ENCODE results near the gene R3HDM4.
A peak's percentile ranks its signal among the peaks of the same experiment; 100 is the strongest.

Gene R3HDM4

DNA sequence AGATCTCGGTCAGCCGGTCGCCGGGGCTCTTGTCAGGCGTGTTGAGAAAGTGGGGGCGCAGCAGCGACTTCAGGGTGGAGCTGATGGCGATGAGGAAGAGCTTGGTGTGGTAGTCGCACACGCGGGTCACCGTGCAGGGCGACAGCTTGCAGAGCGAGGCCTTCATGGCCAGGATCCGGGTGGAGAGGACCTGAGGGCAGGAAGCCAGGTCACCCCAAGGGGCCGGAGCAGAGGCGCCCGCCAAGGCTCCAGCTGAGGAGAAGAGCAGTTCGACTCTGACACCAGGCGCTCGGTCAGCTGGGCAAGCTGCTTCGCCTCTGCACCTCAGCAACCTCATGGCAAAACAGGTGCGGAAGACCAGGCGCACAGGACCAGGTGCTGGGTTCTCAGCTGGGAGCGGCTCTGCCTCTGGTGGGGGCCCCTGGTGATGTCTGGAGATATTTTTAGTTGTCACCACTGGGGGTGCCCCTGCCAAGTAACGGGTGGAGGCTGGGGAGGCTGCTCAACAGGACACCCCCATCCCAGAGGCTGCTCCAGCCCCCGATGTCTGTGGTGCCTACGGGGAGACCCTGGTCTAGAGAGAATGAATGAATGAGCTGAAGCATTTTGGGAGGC lies 37.6 kb downstream of the R3HDM4 start:
- DNase-seq (ENCODE audit: low read depth, low spot score) = no peak

DNA sequence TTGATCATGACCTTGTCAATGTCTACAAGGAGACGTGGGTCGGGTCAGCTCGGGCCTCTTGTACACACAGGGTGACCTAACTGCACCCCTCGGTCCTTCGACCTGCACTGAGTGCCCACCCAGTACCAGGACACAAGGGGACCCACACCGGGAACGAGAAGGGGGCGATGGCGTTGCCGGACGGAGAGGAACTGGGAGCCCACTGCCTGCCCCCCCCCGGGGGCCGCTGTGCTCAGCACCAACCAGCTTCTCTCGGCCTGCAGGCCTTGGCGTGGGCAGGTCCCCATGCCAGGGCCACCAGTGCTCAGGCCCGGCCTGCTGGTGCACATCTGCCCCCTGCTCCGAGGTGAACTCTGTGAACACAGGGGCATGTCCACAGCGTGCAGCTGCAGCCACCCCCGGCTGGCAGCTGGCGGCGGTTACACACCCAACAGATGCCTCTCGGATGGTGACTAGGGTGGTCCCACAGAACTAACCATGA lies 39.4 kb downstream of the R3HDM4 start:
- no peak for DNase-seq (ENCODE audit: low read depth, low spot score)

DNA sequence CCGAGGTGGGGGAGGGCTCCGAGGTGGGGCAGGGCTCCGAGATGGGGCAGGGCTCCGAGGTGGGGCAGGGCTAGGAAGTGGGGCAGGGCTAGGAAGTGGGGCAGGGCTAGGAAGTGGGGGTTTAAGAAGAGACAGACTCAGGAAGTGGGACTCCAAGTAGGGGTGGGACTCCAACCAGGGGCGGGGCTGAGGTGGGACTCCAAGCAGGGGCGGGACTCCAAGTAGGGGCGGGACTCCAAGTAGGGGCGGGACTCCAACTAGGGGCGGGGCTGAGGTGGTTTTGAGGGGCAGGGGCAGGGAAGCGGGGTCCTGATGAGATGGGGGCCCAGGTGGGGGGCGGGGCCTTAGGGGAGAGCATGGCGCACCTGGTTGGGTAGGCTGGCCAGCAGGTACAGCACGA lies 39.9 kb downstream of the R3HDM4 start:
- no peak for DNase-seq (ENCODE audit: low read depth, low spot score)

DNA sequence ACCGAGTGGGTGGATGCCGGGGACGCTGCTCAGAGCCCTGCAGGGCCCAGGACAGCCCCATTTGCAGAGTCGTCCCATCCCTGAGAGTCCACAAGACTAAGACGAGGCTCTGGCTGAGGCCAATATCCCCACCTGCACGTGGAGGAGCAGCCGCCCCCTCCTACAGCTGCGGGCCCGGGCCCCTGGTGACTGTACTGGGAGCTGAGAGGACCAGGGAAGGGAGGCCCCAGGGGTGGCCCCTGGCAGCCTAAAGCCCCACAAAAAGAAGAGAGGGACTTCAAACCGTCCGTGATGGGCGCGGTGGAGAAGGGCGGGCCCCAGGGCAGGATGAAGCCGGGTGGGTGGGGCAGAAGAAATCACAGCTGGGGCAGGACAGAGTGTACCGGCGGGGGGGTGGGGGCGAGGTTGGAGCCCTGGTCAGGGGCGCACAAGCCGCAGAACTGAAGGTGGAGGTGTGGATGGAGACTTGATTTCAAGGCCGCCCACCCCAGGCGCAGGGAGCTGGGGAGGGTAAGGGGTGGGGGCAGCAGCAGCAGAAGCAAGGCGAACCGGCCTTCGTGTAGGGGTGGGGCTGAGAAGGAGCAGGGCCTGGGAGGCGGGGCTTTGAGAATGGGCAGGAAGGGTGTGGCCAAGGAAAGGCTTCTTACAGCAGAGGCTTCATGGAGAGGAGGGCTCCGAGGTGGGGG lies 40.6 kb downstream of the R3HDM4 start:
- no peak for DNase-seq (ENCODE audit: low read depth, low spot score)

DNA sequence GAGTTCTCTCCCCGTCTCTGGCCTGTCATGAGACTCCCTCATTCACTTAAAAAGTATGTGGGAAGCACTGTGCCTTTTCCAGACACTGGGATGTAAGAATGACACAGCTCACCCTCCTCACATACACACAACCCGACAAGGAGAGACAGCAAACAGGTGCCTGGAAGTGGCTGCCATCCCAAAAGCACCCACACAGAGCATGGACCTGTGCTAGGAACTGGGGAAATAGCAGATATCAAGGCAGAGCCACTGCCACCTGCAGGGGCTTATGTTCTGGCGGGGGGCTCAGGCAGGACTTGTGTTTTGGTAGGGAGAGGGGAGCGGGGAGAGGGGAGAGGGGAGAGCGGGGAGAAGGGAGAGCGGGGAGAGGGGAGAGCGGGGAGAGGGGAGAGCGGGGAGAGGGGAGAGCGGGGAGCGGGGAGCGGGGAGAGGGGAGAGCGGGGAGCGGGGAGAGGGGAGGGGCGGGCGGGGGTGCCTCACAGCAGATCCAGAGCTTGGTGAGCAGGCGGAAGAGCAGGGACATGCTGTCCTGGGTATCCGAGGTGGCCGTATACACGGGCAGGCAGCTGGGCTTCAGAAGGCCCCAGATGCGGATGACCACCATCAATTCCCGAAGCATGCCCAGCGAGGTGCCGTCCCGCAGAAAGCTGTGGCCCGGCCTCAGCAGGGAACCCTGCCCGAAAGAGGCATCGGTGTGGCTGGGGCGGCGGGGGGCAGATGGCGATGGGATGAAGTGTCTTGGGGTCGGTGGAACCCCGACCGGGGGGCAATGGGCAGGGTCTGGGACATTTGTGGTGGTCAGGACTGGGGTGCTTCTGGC lies 41.4 kb downstream of the R3HDM4 start:
- DNase-seq (ENCODE audit: low read depth, low spot score) = no peak

DNA sequence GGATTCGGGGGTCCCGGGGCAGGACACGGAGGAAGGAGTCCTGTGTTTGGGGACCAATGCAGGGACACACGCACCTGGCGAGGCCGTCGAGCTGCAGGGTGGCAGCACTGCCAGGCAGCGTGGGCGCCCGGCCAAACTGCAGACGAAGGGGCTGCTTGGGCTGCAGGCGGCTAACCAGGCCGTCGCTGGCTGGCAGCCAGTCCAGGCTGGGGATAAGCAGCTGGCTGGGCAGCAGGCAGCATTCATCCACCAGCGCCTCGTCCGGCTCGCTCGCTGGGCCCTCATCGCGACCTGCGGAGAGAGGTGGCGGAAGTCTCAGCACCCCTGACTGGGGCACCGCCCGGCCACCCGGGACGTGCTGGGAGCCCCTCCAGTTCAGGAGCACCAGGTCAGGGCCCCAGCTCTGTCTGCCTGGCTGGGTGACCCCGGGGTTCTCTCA lies 42.0 kb downstream of the R3HDM4 start:
- peak; percentile 91 for DNase-seq (ENCODE audit: low read depth, low spot score)

DNA sequence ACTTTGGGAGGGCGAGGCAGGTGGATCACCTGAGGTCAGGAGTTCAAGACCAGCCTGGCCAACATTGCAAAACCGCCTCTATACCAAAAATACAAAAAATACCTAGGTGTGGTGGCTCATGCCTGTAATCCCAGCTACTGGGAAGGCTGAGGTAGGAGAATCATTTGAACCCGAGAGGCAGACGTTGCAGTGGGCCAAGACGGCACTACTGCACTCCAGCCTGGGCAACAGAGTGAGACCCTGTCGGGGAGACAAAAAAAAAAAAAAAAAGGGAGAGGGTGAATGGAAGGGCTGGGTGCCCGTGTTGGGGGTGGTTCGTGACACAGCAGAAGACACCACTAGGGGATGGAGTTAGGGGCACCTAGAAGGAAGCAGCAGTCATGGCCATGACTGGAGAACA lies 42.7 kb downstream of the R3HDM4 start:
- no peak for DNase-seq (ENCODE audit: low read depth, low spot score)

DNA sequence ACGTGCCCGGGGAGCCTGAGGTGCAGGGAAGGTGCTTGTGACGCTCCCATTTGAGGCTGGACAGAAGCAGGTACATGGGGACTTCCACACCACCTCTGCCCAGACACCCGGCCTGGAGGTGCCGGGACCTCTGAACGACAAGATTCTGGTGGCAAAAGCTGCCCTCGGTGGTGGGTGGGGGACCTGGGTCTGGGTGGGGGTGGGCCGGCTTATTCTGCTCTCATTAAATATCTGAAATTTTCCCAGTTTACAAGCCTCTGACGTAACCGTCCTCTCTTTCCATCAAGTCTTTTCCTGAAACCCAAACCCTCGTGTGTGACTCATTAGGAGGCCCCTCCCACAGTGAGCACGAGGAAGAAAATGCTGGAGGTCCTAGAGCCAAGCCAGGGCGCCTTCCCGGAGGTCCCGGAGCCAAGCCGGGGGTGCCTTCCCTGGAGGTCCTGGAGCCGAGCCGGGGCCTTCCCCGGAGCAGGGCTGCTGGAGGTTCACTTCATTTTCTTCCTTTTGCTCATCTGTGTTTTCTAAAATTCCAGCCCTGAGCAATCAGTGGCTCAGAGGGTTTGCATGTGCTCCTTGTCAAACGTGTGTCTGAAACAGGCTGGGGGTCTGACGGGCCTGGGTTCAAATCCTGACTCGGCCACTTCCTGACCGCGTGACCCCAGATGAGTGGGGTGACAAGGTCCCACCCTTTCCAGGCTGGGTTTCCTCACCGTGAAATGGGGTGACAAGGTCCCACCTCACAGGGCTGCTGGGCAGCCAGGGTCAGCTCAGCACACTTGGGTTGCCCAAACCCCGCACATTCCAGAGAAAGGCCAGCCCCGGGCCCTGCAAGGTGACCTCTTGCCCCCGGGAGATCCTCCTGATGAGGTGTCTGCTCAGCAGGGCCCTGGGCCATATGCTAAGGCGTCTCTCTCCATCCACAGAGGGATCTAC lies 43.5 kb downstream of the R3HDM4 start:
- peak; percentile 95 for DNase-seq (ENCODE audit: low read depth, low spot score)

DNA sequence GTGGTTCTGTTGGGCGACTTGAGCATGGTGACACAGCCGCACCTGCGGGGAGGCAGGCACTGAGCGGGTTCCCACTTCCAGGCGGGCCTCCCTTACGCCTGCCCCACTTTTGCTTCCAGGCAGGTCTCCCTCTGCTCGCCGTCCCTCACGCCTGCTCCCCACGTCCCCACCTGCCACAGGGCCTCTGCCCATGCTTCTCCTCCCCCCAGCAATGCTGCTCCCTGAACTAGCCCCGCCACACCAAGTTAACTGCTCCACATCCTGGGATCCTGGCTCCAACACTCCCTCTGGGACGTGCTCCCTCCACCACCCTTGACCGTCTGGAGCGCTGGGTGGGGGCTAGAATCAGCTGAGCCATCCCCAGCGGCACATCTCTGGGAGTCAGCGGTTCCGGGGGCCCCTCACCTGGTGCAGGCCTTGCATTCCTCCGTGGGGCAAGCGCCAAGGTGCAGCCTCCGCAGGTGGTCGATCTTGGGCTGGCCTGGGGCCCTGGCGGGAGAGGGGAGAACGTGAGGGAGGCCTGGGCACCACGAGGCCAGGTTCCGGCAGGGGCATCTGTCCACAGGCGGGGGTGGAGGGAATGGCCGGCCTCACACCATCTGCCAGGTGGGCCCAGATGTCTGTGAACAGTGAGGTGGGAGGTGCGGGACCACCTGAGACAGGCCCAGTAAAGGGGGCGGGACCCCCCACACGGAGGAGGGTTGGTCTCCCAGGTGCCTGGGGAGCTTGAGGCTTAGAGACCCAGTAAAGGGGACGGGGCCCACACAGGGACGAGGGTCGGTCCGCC lies 44.4 kb downstream of the R3HDM4 start:
- DNase-seq (ENCODE audit: low read depth, low spot score) = no peak

DNA sequence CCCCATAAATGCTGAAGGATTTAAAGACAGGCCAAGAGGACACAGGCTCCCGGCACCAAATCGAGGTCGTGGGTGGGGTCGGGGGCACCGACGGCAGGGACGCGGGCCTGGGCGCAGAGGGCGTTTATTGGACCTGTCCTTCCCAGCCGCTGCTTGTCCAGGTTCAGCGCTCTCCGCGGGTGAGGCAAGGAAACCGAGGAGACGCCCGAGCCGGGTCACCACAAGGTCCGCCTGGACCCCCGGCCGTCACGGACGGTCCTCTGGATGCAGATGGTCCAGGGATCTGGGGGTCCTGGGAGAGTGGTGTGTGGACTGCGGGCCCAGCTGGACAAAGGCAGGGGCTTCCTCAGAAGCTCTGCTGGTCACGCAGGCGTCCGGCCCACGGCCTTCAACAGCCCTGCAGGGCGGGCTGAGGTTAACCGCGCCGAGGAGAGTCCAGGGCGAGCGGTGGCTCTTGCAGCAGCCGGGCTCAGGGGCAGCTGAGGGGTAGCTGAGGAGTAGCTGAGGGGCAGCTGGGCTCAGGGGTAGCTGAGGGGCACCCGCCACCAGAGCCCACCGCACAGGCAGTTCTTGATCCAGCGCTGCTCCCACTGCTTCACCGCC lies 45.1 kb downstream of the R3HDM4 start:
- no peak for DNase-seq (ENCODE audit: low read depth, low spot score)

DNA sequence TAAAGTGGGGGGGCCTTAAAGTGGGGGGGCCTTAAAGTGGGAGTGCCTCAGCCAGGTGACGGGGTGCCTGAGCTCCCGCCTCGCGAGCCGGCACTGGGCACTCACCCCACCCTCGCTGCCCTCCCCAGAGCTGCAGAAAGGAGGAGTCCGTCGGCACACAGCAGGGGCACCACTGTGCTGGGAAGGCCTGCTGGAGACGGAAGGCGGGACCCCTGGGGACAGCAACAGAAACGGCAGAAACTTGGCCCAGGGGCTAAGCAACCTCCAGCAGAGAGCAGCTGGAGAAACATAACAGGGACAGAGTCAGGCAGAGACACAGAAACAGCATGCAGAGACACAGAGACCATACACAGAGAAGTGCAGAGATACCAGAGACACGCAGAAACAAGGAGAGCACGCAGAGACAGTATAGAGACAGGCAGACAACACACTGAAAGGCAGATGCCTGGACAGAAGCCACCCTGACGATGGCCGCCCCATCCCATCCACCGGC lies 45.7 kb downstream of the R3HDM4 start:
- DNase-seq (ENCODE audit: low read depth, low spot score) = no peak

DNA sequence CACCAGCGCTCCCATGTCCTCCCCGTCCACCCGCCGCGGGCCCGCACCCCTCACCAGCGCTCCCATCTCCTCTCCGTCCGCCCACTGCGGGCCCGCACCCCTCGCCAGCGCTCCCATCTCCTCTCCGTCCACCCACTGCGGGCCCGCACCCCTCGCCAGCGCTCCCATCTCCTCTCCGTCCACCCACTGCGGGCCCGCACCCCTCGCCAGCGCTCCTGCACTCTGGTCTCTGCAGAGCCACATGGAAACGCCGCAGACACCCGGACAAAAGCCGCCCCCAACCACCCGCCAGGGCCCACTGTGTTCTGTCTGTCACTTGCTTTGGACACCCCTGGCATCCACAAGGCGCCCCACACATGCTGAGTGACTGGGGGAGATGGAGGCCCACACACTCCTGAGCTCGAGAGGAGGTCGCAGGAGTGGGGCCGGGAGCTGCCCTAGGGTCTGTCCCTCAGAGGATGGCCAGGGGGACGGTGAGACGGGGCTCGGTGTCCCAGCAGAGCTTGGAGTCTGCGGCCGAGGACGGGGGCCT lies 46.2 kb downstream of the R3HDM4 start:
- no peak for DNase-seq (ENCODE audit: low read depth, low spot score)

DNA sequence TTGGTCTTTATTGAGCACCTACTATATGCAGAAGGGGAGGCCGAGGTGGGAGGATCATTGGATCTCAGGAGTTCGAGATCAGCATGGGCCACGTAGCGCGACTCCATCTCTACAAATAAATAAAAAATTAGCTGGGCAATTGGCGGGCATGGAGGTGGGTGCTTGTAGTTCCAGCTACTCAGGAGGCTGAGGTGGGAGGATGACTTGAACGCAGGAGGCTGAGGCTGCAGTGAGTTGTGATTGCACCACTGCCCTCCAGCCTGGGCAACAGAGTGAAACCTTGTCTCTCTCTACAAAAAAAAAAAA lies 49.8 kb downstream of the R3HDM4 start:
- no peak for DNase-seq (ENCODE audit: low read depth, low spot score)

DNA sequence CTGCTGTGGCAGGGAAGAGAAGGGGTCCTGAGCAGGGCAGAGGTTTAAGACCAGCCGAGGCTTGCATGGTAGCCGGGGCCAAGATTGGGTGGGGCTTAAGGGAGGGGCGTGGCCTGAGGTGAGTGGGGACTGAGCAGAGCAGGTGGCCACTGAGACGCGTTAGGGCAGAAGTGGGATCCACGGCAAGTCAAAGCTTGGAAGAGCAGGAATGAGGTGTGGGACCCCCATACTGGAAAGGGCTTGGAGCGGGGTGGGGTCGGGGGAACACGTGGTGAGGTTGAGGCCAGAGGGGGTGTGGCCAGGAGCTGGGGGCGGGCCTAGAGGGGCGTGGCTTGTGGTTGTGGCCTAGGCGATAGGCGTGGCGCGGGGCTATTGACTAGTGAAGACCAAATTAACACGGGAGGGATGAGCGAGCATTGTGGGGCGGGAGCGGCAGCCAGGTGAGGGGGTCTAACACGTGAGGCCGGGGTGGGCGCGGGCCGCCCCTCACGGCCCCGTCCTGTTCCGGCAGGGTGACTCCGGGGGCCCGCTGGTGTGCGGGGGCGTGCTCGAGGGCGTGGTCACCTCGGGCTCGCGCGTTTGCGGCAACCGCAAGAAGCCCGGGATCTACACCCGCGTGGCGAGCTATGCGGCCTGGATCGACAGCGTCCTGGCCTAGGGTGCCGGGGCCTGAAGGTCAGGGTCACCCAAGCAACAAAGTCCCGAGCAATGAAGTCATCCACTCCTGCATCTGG lies 50.3 kb downstream of the R3HDM4 start:
- peak; percentile 51 for DNase-seq (ENCODE audit: low read depth, low spot score)

DNA sequence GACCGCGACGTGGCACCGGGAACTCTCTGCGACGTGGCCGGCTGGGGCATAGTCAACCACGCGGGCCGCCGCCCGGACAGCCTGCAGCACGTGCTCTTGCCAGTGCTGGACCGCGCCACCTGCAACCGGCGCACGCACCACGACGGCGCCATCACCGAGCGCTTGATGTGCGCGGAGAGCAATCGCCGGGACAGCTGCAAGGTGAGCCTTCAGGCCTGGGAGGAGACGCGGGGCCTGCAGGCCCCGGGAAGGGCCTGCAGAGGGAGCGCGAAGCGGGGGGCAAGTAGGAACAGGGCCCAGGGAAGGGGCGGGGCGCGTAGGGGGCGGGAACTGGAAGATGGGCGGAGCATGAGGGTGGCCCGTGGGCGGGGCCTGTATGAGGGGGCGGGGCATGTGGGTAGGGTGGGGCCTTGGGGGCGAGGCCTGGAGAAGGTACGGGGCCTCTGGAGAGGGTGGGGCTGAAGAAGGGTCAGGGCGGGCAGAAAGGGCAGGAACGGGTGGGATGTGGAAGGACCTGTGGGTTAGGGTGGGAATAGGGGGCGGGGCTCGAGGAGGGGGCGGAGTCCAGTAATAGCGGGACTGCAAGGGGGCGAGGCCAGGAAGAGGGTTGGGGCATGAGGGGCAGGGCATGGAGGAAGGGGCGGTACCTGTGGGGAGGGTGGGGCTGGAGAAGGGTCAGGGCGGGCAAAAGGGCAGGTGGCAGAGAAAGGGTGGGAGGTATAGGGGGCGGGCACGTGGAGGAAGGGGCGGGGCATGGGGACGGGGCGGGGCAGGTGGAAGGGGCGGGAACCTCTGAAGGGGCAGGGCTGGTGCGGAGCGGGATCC lies 51.1 kb downstream of the R3HDM4 start:
- DNase-seq (ENCODE audit: low read depth, low spot score) = peak; percentile 35

DNA sequence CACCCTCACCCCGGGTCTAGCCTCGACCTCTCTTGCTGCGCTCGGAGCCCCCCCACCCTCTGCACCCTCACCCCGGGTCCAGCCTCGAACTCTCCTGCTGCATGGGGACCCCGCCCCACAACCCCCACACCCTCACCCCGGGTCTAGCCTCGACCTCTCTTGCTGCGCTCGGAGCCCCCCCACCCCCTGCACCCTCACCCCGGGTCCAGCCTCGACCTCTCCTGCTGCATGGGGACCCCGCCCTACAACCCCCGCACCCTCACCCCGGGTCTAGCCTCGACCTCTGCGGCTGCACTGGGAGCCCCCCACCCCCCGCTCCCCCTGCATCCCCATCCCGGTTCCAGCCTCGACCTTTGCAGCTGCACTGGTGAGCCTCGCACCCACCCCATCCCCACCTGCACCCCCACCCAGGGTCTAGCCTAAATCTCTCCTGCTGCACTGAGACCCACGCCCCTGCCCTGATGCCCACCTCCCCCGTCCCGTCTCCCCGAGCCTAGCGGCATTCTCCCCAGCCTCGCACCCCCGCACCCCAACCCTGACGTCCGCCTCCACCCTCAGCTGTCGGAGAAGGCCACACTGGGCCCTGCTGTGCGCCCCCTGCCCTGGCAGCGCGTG lies 51.8 kb downstream of the R3HDM4 start:
- DNase-seq (ENCODE audit: low read depth, low spot score) = no peak

DNA sequence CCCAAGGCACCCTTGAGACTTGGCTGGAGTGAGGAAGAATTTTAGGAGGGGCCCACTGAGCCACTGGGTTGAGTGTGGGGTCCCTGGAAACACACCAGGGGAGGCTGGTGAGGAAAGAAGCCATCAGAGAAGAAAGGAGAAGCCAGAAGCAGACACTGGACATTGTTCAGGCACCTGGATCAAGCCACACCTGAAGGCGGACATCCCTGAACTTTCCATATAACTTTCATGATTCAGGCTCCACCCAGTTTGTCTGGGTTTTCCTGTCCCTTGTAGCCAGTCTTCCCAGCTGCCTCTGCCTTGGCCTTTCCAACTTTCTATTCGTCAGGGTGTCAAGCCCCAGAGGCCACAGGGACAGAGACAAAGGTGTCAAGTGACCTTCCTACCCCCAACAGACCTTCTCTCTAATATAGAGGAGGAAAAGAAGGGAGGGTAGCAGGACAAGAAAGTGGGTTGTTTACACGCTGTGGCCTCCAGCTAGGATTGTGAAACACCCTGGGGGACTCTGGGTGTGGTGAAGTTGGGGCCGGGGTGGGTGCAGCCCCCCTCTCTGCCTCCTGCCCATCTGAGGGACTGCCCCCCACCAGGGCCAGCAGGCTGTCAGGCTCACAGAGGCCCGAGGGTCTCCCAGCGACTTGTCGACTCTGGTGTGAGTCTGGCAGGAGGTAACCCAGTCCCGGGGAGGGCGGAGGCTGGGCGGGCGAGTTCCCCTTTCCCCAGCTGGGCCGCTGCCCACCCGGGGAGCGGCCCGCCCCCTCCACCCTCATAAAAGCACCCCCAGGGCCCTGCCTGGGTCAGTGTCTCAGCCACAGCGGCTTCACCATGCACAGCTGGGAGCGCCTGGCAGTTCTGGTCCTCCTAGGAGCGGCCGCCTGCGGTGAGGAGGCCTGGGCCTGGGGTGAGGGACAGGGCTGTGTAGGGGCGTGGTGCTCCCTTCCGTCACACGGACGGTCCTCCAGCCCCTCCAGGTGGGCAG lies 53.9 kb downstream of the R3HDM4 start, which contains the start of gene CFD:
TSS of gene CFD (plus strand) at position 797 of the 976 bp plus-strand sequence. CDS start at position 823, 26 bp downstream.
- DNase-seq (ENCODE audit: low read depth, low spot score) = no peak

Data from astrocyte of the hippocampus (primary cell).